Retinal pigment epithelial cell (primary cell): ENCODE results near the gene ZNF506.
"Not testable (repeated sequence)": the region's sequence is repeated elsewhere in the genome, so short reads cannot be mapped to it uniquely, and the experiment has no call there.

Source experiments
- DNase-seq: peaks from one replicate; pipeline ENCODE4 v3.0.0-alpha.2; 2010; ENCODE audit warnings: low read depth
- H3K4me3 ChIP-seq: 2 replicates; pipeline ENCODE4 v1.5.1; 2011; ENCODE audit warnings: mild to moderate bottlenecking, low read length, control low read depth, moderate library complexity
- CTCF ChIP-seq: conservative IDR thresholded peaks from 2 replicates; pipeline ENCODE4 v1.5.1; 2011; ENCODE audit warnings: low read depth, low read length, control low read depth, inconsistent platforms

The ZNF506 gene

GRCh38 chr19:19777692-19778091, 43.9 kb downstream of the ZNF506 start:
- TF ChIP-seq CTCF: no peak
- peak overlapping the region; percentile 82 for H3K4me3 ChIP-seq
- no peak for DNase-seq

GRCh38 chr19:19776206-19777008, 45.1 kb downstream of the ZNF506 start:
- H3K4me3 ChIP-seq: peak overlapping the region; percentile 82
- no peak for TF ChIP-seq CTCF
- peak; percentile 98 for DNase-seq

- no peak for DNase-seq
- peak overlapping the region; percentile 82 for H3K4me3 ChIP-seq
- TF ChIP-seq CTCF: no peak
Measured at GRCh38 chr19:19775891-19776205, 45.7 kb downstream of the ZNF506 start.

- DNase-seq: no peak
- no peak overlapping the region for H3K4me3 ChIP-seq
- no peak for TF ChIP-seq CTCF
Measured at GRCh38 chr19:19774354-19775033, 47.1 kb downstream of the ZNF506 start.

GRCh38 chr19:19771963-19772362, 49.6 kb downstream of the ZNF506 start:
- not testable (repeated sequence) for DNase-seq, H3K4me3 ChIP-seq

GRCh38 chr19:19769971-19770370, 51.6 kb downstream of the ZNF506 start:
- not testable (repeated sequence) for H3K4me3 ChIP-seq, DNase-seq

- TF ChIP-seq CTCF: no peak
- DNase-seq: no peak
- no peak overlapping the region for H3K4me3 ChIP-seq
Measured at GRCh38 chr19:19758164-19758563, 63.4 kb downstream of the ZNF506 start.

- no peak for DNase-seq
- H3K4me3 ChIP-seq: no peak overlapping the region
- no peak for TF ChIP-seq CTCF
Measured at GRCh38 chr19:19752760-19753403, 68.7 kb downstream of the ZNF506 start.
